Gastroesophageal sphincter (tissue), 4 donors: ENCODE results near the gene PLXDC2. TPM values are rescaled to one million over a fixed set of nuclear protein-coding genes. Genes with fewer than 3 reads are reported as not detected.

Experiments used
- ATAC-seq: fragments of 150-250 bp; one replicate; pipeline ENCODE4 v1.9.1; 2016; ENCODE audit warnings: mild to moderate bottlenecking, moderate library complexity
- H3K27ac ChIP-seq, 4 donors: fragments of 200-600 bp; sonication (generic) in 3 of 4; 1 replicate in 3 of 4; 2 replicates in 1 of 4; pipeline ENCODE4 v1.5.1; 2016 to 2019
- H3K27me3 ChIP-seq: fragments of 200-600 bp; sonication (generic); one replicate; pipeline ENCODE4 v1.5.1; 2019
- H3K36me3 ChIP-seq, 2 donors: fragments of 200-600 bp; sonication (generic); one replicate each; pipeline ENCODE4 v1.5.1; 2019; ENCODE audit warnings: control low read depth in 1 of 2
- H3K4me1 ChIP-seq, 3 donors: fragments of 200-600 bp; sonication (generic); 1 replicate in 2 of 3; 2 replicates in 1 of 3; pipeline ENCODE4 v1.5.1; 2016 to 2019; ENCODE audit warnings: control low read depth in 2 of 3
- H3K4me3 ChIP-seq, 2 donors: fragments of 200-600 bp; sonication (generic); one replicate each; pipeline ENCODE4 v1.5.1; 2019; ENCODE audit warnings: mild to moderate bottlenecking in 1 of 2, moderate library complexity in 1 of 2
- H3K9me3 ChIP-seq, 3 donors: fragments of 200-600 bp; sonication (generic); one replicate each; pipeline ENCODE4 v1.5.1; 2017 to 2019; ENCODE audit warnings: control low read depth in 2 of 3
- CTCF ChIP-seq, 4 experiments: fragments of 200-600 bp in 2 of 4; fragments of 450-650 bp in 2 of 4; sonication (generic) in 1 of 4; IDR thresholded peaks; one replicate each; pipeline ENCODE4 v1.5.1; 2017 to 2019; ENCODE audit warnings: antibody characterized with exemption in 4 of 4, mild to moderate bottlenecking in 2 of 4, moderate library complexity in 2 of 4
- EP300 ChIP-seq: sonication (generic); formaldehyde crosslinking; IDR thresholded peaks from one replicate; pipeline ENCODE4 v1.6.1; 2017; ENCODE audit warnings: antibody characterized with exemption, mild to moderate bottlenecking
- POLR2A ChIP-seq, 2 donors: fragments of 450-650 bp; IDR thresholded peaks; one replicate each; pipeline ENCODE4 v1.6.1; 2017; ENCODE audit warnings: antibody characterized with exemption in 2 of 2, mild to moderate bottlenecking in 2 of 2, moderate library complexity in 1 of 2
- POLR2AphosphoS5 ChIP-seq: sonication (generic); formaldehyde crosslinking; IDR thresholded peaks from one replicate; pipeline ENCODE4 v1.6.1; 2017; ENCODE audit warnings: antibody characterized with exemption
- WGBS, 2 donors: methylation state at CpG; one replicate each; pipeline ENCODE4 v1.1.5; 2018; ENCODE audit warnings: low coverage in 1 of 2; 5-methylcytosine and 5-hydroxymethylcytosine counted together
- total RNA-seq, 4 donors: library from RNA; depleted of rRNA; stranded (reverse); fragments of >200 nt; gene quantifications; one replicate each; pipeline ENCODE4 v1.1.0, GENCODE V29; 2016

Gene PLXDC2
- total RNA-seq, 4 donors from 2014 or later: 32.3 to 65.5 (median 50.5) TPM

- Histone ChIP-seq H3K4me1 (no peaks in the 10 kb centered on the region), H3K9me3 (no peaks in the 10 kb centered on the region), H3K27ac (no peak overlapping the region), H3K4me3 (no peak overlapping the region), H3K36me3 (no peaks in the 10 kb centered on the region), H3K27me3 (no peaks in the 10 kb centered on the region)
- TF ChIP-seq EP300 (no peak), POLR2AphosphoS5 (no peak), POLR2A (IDR thresholded peaks at IDR 0.05) (no peak), CTCF (IDR thresholded peaks at IDR 0.05) (no peak)
- WGBS, 2 donors: 47 to 74% methylated on average over 2 of the region's 2 CpGs
- no peak for ATAC-seq
Measured at GRCh38 chr10:20272608-20273007, 456.4 kb downstream of the PLXDC2 start.

- Histone ChIP-seq H3K36me3 (peaks cover 0 to 5% of the 10 kb centered on the region in 2 donors), H3K27ac (no peak overlapping the region), H3K27me3 (no peaks in the 10 kb centered on the region), H3K4me3 (no peak overlapping the region), H3K4me1 (no peaks in the 10 kb centered on the region), H3K9me3 (no peaks in the 10 kb centered on the region)
- 61 to 75% methylated on average over 2 to 3 of the region's 3 CpGs for WGBS, 2 donors
- TF ChIP-seq EP300: no peak
- no peak for TF ChIP-seq CTCF (IDR thresholded peaks at IDR 0.05)
- no peak for TF ChIP-seq POLR2A (IDR thresholded peaks at IDR 0.05)
- TF ChIP-seq POLR2AphosphoS5: no peak
- no peak for ATAC-seq
Measured at GRCh38 chr10:20274571-20274970, 458.3 kb downstream of the PLXDC2 start.

- TF ChIP-seq POLR2A (IDR thresholded peaks at IDR 0.05) (no peak), EP300 (no peak), CTCF (IDR thresholded peaks at IDR 0.05) (no peak), POLR2AphosphoS5 (no peak)
- H3K27ac ChIP-seq: no peak overlapping the region
- no peak for ATAC-seq
- H3K27me3 ChIP-seq: no peaks in the 10 kb centered on the region
- 59 to 66% methylated on average over 3 to 5 of the region's 6 CpGs for WGBS, 2 donors
- H3K9me3 ChIP-seq: no peaks in the 10 kb centered on the region
- peaks cover 0 to 22% of the 10 kb centered on the region in 2 donors for H3K36me3 ChIP-seq
- no peak overlapping the region for H3K4me3 ChIP-seq
- H3K4me1 ChIP-seq: no peaks in the 10 kb centered on the region
Measured at GRCh38 chr10:20276127-20276979, 460.1 kb downstream of the PLXDC2 start.

GRCh38 chr10:20277820-20278219 lies 461.6 kb downstream of the PLXDC2 start:
- Histone ChIP-seq H3K4me3 (no peak overlapping the region), H3K36me3 (peaks cover 0 to 24% of the 10 kb centered on the region in 2 donors), H3K27ac (no peak overlapping the region), H3K27me3 (no peaks in the 10 kb centered on the region), H3K4me1 (no peaks in the 10 kb centered on the region), H3K9me3 (no peaks in the 10 kb centered on the region)
- WGBS, 2 donors: 71 to 85% methylated on average over 3 of the region's 3 CpGs
- TF ChIP-seq POLR2AphosphoS5: no peak
- no peak for TF ChIP-seq POLR2A (IDR thresholded peaks at IDR 0.05)
- TF ChIP-seq CTCF (IDR thresholded peaks at IDR 0.05): no peak
- TF ChIP-seq EP300: no peak
- no peak for ATAC-seq

- Histone ChIP-seq H3K9me3 (no peaks in the 10 kb centered on the region), H3K4me1 (no peaks in the 10 kb centered on the region), H3K27ac (no peak overlapping the region), H3K36me3 (peaks cover 0 to 24% of the 10 kb centered on the region in 2 donors), H3K4me3 (no peak overlapping the region), H3K27me3 (no peaks in the 10 kb centered on the region)
- no peak for ATAC-seq
- WGBS, 2 donors: 71 to 86% methylated on average over 1 of the region's 1 CpG
- no peak for TF ChIP-seq POLR2A (IDR thresholded peaks at IDR 0.05)
Measured at GRCh38 chr10:20281579-20281978, 465.3 kb downstream of the PLXDC2 start.
